ENCODE results near the gene ZMIZ1. TPM values are rescaled to one million over a fixed set of nuclear protein-coding genes. Genes with fewer than 3 reads are reported as not detected.
A peak's percentile ranks its signal among the peaks of the same experiment; 100 is the strongest.

ZMIZ1 gene
- polyA plus RNA-seq, 3 donors: 3.3 to 64.6 (median 8.9) TPM

DNA sequence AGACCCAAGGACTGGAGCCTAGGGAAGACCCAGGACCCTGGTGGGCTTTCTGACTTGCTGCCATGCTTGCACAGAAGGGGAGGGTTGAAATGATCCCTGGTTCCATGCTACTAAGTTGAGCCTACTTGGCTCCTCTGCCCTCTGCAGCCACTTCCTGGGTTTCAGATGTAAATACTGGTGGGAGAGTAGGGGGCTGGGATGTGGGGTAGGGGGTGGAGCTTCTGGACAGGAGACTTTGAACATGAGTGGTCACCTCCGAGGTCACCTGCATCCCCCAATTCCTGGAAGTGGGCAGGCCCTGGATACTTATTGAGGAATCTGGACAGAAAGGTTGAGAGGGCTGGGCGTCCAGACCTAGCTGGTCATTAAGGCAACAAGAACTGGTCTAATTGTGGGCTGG lies 2.9 kb upstream of the ZMIZ1 start:
- intact Hi-C loops (cut with micrococcal nuclease): loop anchor here in 1 of 2 donors (2.0 to 10.0 kb wide), 5 partner anchors 19 to 489 kb away; no protein-coding TSS in a partner anchor
- Mint-ChIP-seq H3K9me3 (peaks cover 0 to 3% (median 0%) of the 10 kb centered on the region in 7 donors), H3K4me3 (peak overlapping the region in 1 of 2 donors; percentile 35), H3K36me3 (peaks cover 2 to 4% of the 10 kb centered on the region in 2 donors), H3K4me1 (peaks cover 39% of the 10 kb centered on the region), H3K27ac (no peak overlapping the region), H3K27me3 (ENCODE audit: low read depth in 3 of 3) (peaks cover 3 to 9% (median 7%) of the 10 kb centered on the region in 3 donors)
- no peak for DNase-seq
- Histone ChIP-seq H2AFZ (ENCODE audit: insufficient read depth, low read depth, low read length, poor library complexity, severe bottlenecking) (no peak overlapping the region), H3K9me3 (replicated peaks in 1 of 2; ENCODE audit: control insufficient read depth in 1 of 2, insufficient read depth in 1 of 2, low read length in 2 of 2) (no peaks in the 10 kb centered on the region), H3K27ac (ENCODE audit: low read depth in 1 of 2, low read length in 2 of 2) (no peak overlapping the region), H3K36me3 (replicated peaks in 1 of 2; ENCODE audit: control insufficient read depth in 1 of 2, insufficient read depth in 2 of 2, low read length in 2 of 2) (no peaks in the 10 kb centered on the region), H3K79me2 (ENCODE audit: insufficient read depth, low read length) (peaks cover 15% of the 10 kb centered on the region), H3K4me1 (ENCODE audit: control insufficient read depth in 1 of 2, insufficient read depth in 2 of 2, low read length in 2 of 2) (peaks cover 25 to 43% of the 10 kb centered on the region in 2 donors), H3K4me2 (replicated peaks; ENCODE audit: extremely low read depth, low read length, poor library complexity, severe bottlenecking) (no peak overlapping the region), H3K9ac (ENCODE audit: insufficient read depth, low read length, poor library complexity, severe bottlenecking) (no peak overlapping the region), H3K27me3 (ENCODE audit: control insufficient read depth in 2 of 2, insufficient read depth in 2 of 2, low read length in 2 of 2) (no peaks in the 10 kb centered on the region), H3K4me3 (replicated peaks in 1 of 3; ENCODE audit: low read depth in 2 of 3, low read length in 3 of 3) (no peak overlapping the region), H4K20me1 (ENCODE audit: insufficient read depth, low read length) (peaks cover 10% of the 10 kb centered on the region)
- TF ChIP-seq, protein P1, sequence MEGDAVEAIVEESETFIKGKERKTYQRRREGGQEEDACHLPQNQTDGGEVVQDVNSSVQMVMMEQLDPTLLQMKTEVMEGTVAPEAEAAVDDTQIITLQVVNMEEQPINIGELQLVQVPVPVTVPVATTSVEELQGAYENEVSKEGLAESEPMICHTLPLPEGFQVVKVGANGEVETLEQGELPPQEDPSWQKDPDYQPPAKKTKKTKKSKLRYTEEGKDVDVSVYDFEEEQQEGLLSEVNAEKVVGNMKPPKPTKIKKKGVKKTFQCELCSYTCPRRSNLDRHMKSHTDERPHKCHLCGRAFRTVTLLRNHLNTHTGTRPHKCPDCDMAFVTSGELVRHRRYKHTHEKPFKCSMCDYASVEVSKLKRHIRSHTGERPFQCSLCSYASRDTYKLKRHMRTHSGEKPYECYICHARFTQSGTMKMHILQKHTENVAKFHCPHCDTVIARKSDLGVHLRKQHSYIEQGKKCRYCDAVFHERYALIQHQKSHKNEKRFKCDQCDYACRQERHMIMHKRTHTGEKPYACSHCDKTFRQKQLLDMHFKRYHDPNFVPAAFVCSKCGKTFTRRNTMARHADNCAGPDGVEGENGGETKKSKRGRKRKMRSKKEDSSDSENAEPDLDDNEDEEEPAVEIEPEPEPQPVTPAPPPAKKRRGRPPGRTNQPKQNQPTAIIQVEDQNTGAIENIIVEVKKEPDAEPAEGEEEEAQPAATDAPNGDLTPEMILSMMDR (IDR thresholded peaks at IDR 0.05): no peak
- no CpG with 5 or more reads among the region's 2 CpGs for whole genome bisulfite sequencing (ENCODE audit: insufficient coverage)

- TF ChIP-seq, protein P1 (IDR thresholded peaks at IDR 0.05): no peak
- Mint-ChIP-seq H3K36me3 (peaks cover 2 to 4% of the 10 kb centered on the region in 2 donors), H3K9me3 (no peaks in the 10 kb centered on the region), H3K27me3 (ENCODE audit: low read depth in 3 of 3) (peaks cover 1 to 9% (median 1%) of the 10 kb centered on the region in 3 donors), H3K27ac (peak overlapping the region in 6 of 7 donors; percentile 67 to 92 (median 76)), H3K4me3 (peak overlapping the region; percentile 75 to 83), H3K4me1 (peaks cover 45% of the 10 kb centered on the region)
- intact Hi-C loops (cut with micrococcal nuclease): loop anchor here in 1 of 2 donors (2.0 to 10.0 kb wide), 5 partner anchors 18 to 489 kb away; no protein-coding TSS in a partner anchor
- peaks cover 17% of the 10 kb centered on the region for H4K20me1 ChIP-seq (ENCODE audit: insufficient read depth, low read length)
- H3K27ac ChIP-seq (ENCODE audit: low read depth in 1 of 2, low read length in 2 of 2): peak overlapping the region in 1 of 2 donors; percentile 77
- H3K4me3 ChIP-seq (replicated peaks in 1 of 3; ENCODE audit: low read depth in 2 of 3, low read length in 3 of 3): peak overlapping the region; percentile 40 to 99 (median 99)
- peak overlapping the region; percentile 72 for H2AFZ ChIP-seq (ENCODE audit: insufficient read depth, low read depth, low read length, poor library complexity, severe bottlenecking)
- 10% methylated on average over 21 of the region's 37 CpGs for WGBS (ENCODE audit: insufficient coverage)
- H3K9me3 ChIP-seq (replicated peaks in 1 of 2; ENCODE audit: control insufficient read depth in 1 of 2, insufficient read depth in 1 of 2, low read length in 2 of 2): no peaks in the 10 kb centered on the region
- H3K9ac ChIP-seq (ENCODE audit: insufficient read depth, low read length, poor library complexity, severe bottlenecking): peak overlapping the region; percentile 69
- H3K36me3 ChIP-seq (replicated peaks in 1 of 2; ENCODE audit: control insufficient read depth in 1 of 2, insufficient read depth in 2 of 2, low read length in 2 of 2): no peaks in the 10 kb centered on the region
- peak overlapping the region; percentile 96 for H3K4me2 ChIP-seq (replicated peaks; ENCODE audit: extremely low read depth, low read length, poor library complexity, severe bottlenecking)
- no peaks in the 10 kb centered on the region for H3K27me3 ChIP-seq (ENCODE audit: control insufficient read depth in 2 of 2, insufficient read depth in 2 of 2, low read length in 2 of 2)
- H3K79me2 ChIP-seq (ENCODE audit: insufficient read depth, low read length): peaks cover 23% of the 10 kb centered on the region
- peaks cover 32 to 51% of the 10 kb centered on the region in 2 donors for H3K4me1 ChIP-seq (ENCODE audit: control insufficient read depth in 1 of 2, insufficient read depth in 2 of 2, low read length in 2 of 2)
- DNase-seq: no peak
Measured at GRCh38 chr10:79066411-79067240, 2.1 kb upstream of the ZMIZ1 start.
